Measurements from ENCODE around the gene ZFAND5. TPM values are rescaled to one million over a fixed set of nuclear protein-coding genes. Genes with fewer than 3 reads are reported as not detected.
A peak's percentile ranks its signal among the peaks of the same experiment; 100 is the strongest.

The ZFAND5 gene
- polyA plus RNA-seq, 2 of the 4 experiments (the other 2 are of a cell fraction), result 135 to 234 TPM

- peak overlapping the region; percentile 90 for H3K4me2 ChIP-seq
- H3K4me1 ChIP-seq, result peaks cover 72% of the 10 kb centered on the region
- FAIRE-seq (no peak), ATAC-seq (peak; percentile 15 to 36; a peak in 3 of 6 replicates), DNase-seq (ENCODE audit: low read depth in 1 of 2, low spot score in 1 of 2) (peak in 1 of 2 experiments; percentile 63)
- WGBS (ENCODE audit: missing lambda C conversion rate), result 9% methylated on average over 2 of the region's 2 CpGs
- H3K4me3 ChIP-seq, result no peak overlapping the region
- peak overlapping the region; percentile 49 to 71; a peak in 5 of 6 replicates for H3K27ac ChIP-seq
- ChIA-PET POLR2A (interaction anchor here (0.7 kb wide), 1 partner anchor 13 kb away, joined by 4 read pairs; no protein-coding TSS in a partner anchor), CTCF (interaction anchor here (0.7 kb wide), 1 partner anchor 11 kb away, joined by 3 read pairs; no protein-coding TSS in a partner anchor)
- no peaks in the 10 kb centered on the region for H3K9me3 ChIP-seq
- TF ChIP-seq RAD21 (conservative IDR thresholded peaks at IDR 0.05 in 1 of 2, IDR thresholded peaks at IDR 0.05 in 1 of 2), result no peak
- no peak for TF ChIP-seq EHF (CRISPR knock-in tag; IDR thresholded peaks at IDR 0.05)
- TF ChIP-seq FOSB (CRISPR knock-in tag; IDR thresholded peaks at IDR 0.05), result peak; percentile 93
- TF ChIP-seq REST (IDR thresholded peaks at IDR 0.05), result no peak; the same call in 1 of the 2 replicates
- no peak for TF ChIP-seq USF2 (IDR thresholded peaks at IDR 0.05)
- TF ChIP-seq POLR2AphosphoS2 (conservative IDR thresholded peaks at IDR 0.05; ENCODE audit: low read length), result peak; percentile 94
- TF ChIP-seq RNF2 (IDR thresholded peaks at IDR 0.05; ENCODE audit: borderline replicate concordance, low read depth), result no peak
- TF ChIP-seq MAFK (IDR thresholded peaks at IDR 0.05; ENCODE audit: partially characterized antibody), result no peak
- TF ChIP-seq RARB (CRISPR knock-in tag; IDR thresholded peaks at IDR 0.05), result peak; percentile 69
- peak in 1 of 2 experiments; percentile 36; a peak in 1 of 5 replicates for TF ChIP-seq JUN (IDR thresholded peaks at IDR 0.05)
- peak; percentile 10 for TF ChIP-seq TFCP2L1 (CRISPR knock-in tag; IDR thresholded peaks at IDR 0.05)
- TF ChIP-seq NPAS2 (CRISPR knock-in tag; IDR thresholded peaks at IDR 0.05; ENCODE audit: borderline replicate concordance), result no peak
- TF ChIP-seq HOXB5 (CRISPR knock-in tag; IDR thresholded peaks at IDR 0.05), result 0 out of 2 replicates have a peak, but pooled peaks have one; percentile 19
- no peak for TF ChIP-seq FOSL2 (IDR thresholded peaks at IDR 0.05)
- TF ChIP-seq FOSL2 (CRISPR knock-in tag; IDR thresholded peaks at IDR 0.05), result peak; percentile 12
These were observed 12.1 kb downstream of the ZFAND5 start for GRCh38 chr9:72352911-72353388.

DNA sequence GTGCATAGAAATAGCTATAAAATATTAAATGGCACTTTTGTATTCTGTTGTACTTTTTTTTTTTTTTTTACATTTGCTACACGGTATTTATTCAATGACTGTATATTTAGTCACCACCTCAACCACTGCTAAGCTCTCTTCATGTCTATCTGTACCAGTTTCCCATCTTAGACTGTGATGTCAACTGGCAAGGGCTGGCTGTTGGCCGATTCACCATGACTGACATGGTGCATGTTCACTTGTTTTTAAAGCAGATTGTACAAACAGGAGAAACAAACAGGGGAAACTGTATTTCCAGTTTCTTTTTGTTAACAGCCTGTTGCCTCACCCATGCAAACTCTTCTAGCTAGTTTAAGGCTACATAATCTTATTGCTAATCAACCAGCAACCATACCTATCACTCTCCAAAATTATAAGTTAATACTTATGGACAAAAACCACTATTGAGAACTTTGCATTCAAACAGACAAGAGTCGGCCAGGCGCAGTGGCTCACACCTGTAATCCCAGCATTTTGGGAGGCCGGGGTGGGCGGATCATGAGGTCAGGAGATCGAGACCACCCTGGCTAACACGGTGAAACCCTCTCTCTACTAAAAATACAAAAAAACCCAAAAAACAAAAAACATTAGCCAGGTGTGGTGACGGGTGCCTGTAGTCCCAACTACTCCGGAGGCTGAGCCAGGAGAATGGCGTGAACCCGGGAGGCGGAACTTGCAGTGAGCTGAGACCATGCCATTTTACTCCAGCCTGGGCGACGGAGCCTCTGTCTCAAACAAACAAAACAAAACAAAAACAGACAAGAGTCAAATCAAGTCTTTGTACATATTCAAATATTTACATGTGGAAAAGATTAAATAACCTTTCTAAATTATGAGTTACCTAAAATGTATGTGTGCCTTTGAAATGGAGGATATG is 13.2 kb downstream of the ZFAND5 start:
- DNase-seq (ENCODE audit: low read depth in 1 of 2, low spot score in 1 of 2) (peak in 1 of 2 experiments; percentile 83), FAIRE-seq (no peak), ATAC-seq (peak; percentile 75 to 77)
- Histone ChIP-seq H3K4me2 (peak overlapping the region; percentile 90), H3K4me3 (no peak overlapping the region), H3K4me1 (peaks cover 61% of the 10 kb centered on the region), H3K27ac (peak overlapping the region; percentile 49 to 56; a peak in 5 of 6 replicates), H3K9me3 (no peaks in the 10 kb centered on the region)
- ChIA-PET POLR2A (interaction anchor here (0.6 to 2.0 kb wide), 6 partner anchors 13 to 71 kb away, joined by 3 to 10 read pairs (median 6); partner anchors contain the start of gene ZFAND5), CTCF (interaction anchor here (0.8 to 1.3 kb wide), 2 partner anchors 58 to 470 kb away, joined by 3 to 4 read pairs; no protein-coding TSS in a partner anchor)
- WGBS (ENCODE audit: missing lambda C conversion rate), result 66% methylated on average over 15 of the region's 15 CpGs
- TF ChIP-seq MAZ (IDR thresholded peaks at IDR 0.05; ENCODE audit: borderline replicate concordance, low read depth, low read length), result no peak
- TF ChIP-seq POLR2AphosphoS2 (conservative IDR thresholded peaks at IDR 0.05; ENCODE audit: low read length), result peak; percentile 18
- TF ChIP-seq FOSL2 (IDR thresholded peaks at IDR 0.05), result peak; percentile 34; the same call in 1 of the 2 replicates
- TF ChIP-seq FOSL2 (CRISPR knock-in tag; IDR thresholded peaks at IDR 0.05), result peak; percentile 64
- TF ChIP-seq E2F6 (IDR thresholded peaks at IDR 0.05; ENCODE audit: borderline replicate concordance, low read depth), result no peak
- 0 out of 2 replicates have a peak, but pooled peaks have one; percentile 38 for TF ChIP-seq JUNB (IDR thresholded peaks at IDR 0.05)
- no peak for TF ChIP-seq REST (IDR thresholded peaks at IDR 0.05)
- 0 out of 2 replicates have a peak, but pooled peaks have one; percentile 43 for TF ChIP-seq PBX3 (IDR thresholded peaks at IDR 0.05)
- no peak for TF ChIP-seq ZFP36 (IDR thresholded peaks at IDR 0.05; ENCODE audit: borderline replicate concordance, partially characterized antibody)
- TF ChIP-seq, protein P1, sequence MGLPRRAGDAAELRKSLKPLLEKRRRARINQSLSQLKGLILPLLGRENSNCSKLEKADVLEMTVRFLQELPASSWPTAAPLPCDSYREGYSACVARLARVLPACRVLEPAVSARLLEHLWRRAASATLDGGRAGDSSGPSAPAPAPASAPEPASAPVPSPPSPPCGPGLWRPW (IDR thresholded peaks at IDR 0.05), result no peak
- TF ChIP-seq ZSCAN20 (CRISPR knock-in tag; IDR thresholded peaks at IDR 0.05), result no peak
